Calu3 (cell line): ENCODE results near the gene TMEM9. TPM values are rescaled to one million over a fixed set of nuclear protein-coding genes. Genes with fewer than 3 reads are reported as not detected.

ENCODE experiments used
- BruUV-seq: library from RNA; stranded (reverse); fragments of 400-500 nt; replicated peaks from 2 replicates; lab custom pipeline; 2021; lab: Mats Ljungman, UMichigan
- CTCF ChIA-PET: fragments of 300-600 bp; sonication (Branson Sonifier 250); formaldehyde crosslinking; loops from one replicate; lab custom pipeline; 2022; ENCODE audit warnings: antibody characterized with exemption; lab: Charles Lee
- DNase-seq: peaks from one replicate; pipeline ENCODE4 v3.0.0; 2022
- H3K27ac Mint-ChIP-seq: one replicate; pipeline ENCODE4 v1.8.0; 2022; ENCODE audit warnings: mixed read lengths; ENCODE audit not compliant: unreplicated experiment
- H3K27me3 Mint-ChIP-seq: one replicate; pipeline ENCODE4 v1.8.0; 2022; ENCODE audit warnings: mixed read lengths; ENCODE audit not compliant: unreplicated experiment
- H3K36me3 Mint-ChIP-seq: one replicate; pipeline ENCODE4 v1.8.0; 2022; ENCODE audit warnings: mild to moderate bottlenecking, moderate library complexity, mixed read lengths; ENCODE audit not compliant: insufficient read depth, unreplicated experiment
- H3K4me1 Mint-ChIP-seq: one replicate; pipeline ENCODE4 v1.8.0; 2022; ENCODE audit warnings: mild to moderate bottlenecking, low read depth, mixed read lengths; ENCODE audit not compliant: unreplicated experiment
- H3K4me3 Mint-ChIP-seq: one replicate; pipeline ENCODE4 v1.8.0; 2022; ENCODE audit warnings: mild to moderate bottlenecking, low read depth, moderate library complexity, mixed read lengths; ENCODE audit not compliant: unreplicated experiment
- H3K9me3 Mint-ChIP-seq: one replicate; pipeline ENCODE4 v1.8.0; 2022; ENCODE audit warnings: low read depth, mixed read lengths; ENCODE audit not compliant: unreplicated experiment
- CTCF ChIP-seq: fragments of 200-600 bp; IDR thresholded peaks from one replicate; pipeline ENCODE4 v1.8.0; 2022; ENCODE audit warnings: antibody characterized with exemption; ENCODE audit not compliant: unreplicated experiment
- intact Hi-C: fragments of 100-400 bp; cut with micrococcal nuclease; formaldehyde crosslinking; loops from one replicate; pipeline ENCODE4 v1.10.0; 2022; ENCODE audit not compliant: unreplicated experiment
- total RNA-seq: library from RNA; stranded (reverse); gene quantifications from 2 replicates; pipeline ENCODE4 v1.2.3, GENCODE V29; 2022

The TMEM9 gene
- total RNA-seq, 1 experiment from 2014 or later: 99.5 TPM

- H3K4me1 Mint-ChIP-seq: no peaks in the 10 kb centered on the region
- H3K36me3 Mint-ChIP-seq: peaks cover 28% of the 10 kb centered on the region
- no peak overlapping the region for H3K27ac Mint-ChIP-seq
- no peak for TF ChIP-seq CTCF
- H3K27me3 Mint-ChIP-seq: no peaks in the 10 kb centered on the region
- no TSS peak for BruUV-seq
- intact Hi-C loops: no loop called here
- no peaks in the 10 kb centered on the region for H3K9me3 Mint-ChIP-seq
- CTCF ChIA-PET: interaction anchor here (0.6 to 1.2 kb wide), 4 partner anchors 17 to 52 kb away, joined by 3 to 4 read pairs (median 3); partner anchors contain the start of gene TMEM9
- DNase-seq: no peak
- H3K4me3 Mint-ChIP-seq: no peak overlapping the region
Observed at GRCh38 chr1:201137024-201137392, 17.3 kb downstream of the TMEM9 start.

DNA sequence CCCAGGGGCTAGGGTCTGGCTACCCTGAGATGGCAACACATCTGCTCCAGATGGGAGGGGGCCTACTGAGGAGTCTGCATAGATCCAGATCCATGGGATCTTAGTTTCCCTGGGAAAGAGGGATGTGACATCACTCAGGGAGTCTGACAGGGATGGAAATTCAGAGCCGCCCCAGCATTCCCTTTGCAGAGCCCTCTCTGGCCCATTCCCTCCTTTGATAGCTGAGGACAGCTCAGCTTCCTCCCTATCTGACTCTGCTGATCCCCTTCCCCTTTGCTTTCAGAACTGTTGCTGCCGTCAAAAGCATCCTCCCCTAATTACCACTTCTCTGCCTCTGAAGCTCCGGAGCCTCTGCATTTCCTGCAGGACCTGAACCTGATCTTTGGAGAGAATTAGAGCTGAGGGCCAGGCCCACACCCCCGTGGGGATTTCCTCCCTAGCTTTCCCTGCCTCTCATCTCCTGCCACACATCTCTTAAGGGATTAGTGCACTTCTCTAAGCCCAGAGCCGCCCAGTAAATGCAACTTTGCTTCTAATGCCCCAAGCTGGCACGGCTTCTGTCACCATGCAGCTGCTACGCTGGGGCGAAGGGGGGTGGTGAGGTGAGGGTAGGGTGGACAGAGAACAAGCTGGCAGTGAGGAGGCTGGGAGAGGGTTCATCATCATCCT is 17.8 kb downstream of the TMEM9 start:
- DNase-seq: no peak
- intact Hi-C loops: no loop called here
- TF ChIP-seq CTCF: no peak
- H3K36me3 Mint-ChIP-seq: peaks cover 30% of the 10 kb centered on the region
- H3K9me3 Mint-ChIP-seq: no peaks in the 10 kb centered on the region
- BruUV-seq: no TSS peak
- no peak overlapping the region for H3K4me3 Mint-ChIP-seq
- no peaks in the 10 kb centered on the region for H3K4me1 Mint-ChIP-seq
- no peak overlapping the region for H3K27ac Mint-ChIP-seq
- no peaks in the 10 kb centered on the region for H3K27me3 Mint-ChIP-seq
- CTCF ChIA-PET: interaction anchor here (0.6 to 1.2 kb wide), 4 partner anchors 18 to 51 kb away, joined by 3 to 4 read pairs (median 3); partner anchors contain the start of gene TMEM9

GRCh38 chr1:201134405-201134804 is 19.9 kb downstream of the TMEM9 start:
- H3K27ac Mint-ChIP-seq: no peak overlapping the region
- no peaks in the 10 kb centered on the region for H3K9me3 Mint-ChIP-seq
- peaks cover 19% of the 10 kb centered on the region for H3K36me3 Mint-ChIP-seq
- DNase-seq: no peak
- TF ChIP-seq CTCF: no peak
- no peaks in the 10 kb centered on the region for H3K4me1 Mint-ChIP-seq
- H3K4me3 Mint-ChIP-seq: no peak overlapping the region
- CTCF ChIA-PET: no interaction called here
- intact Hi-C loops: no loop called here
- H3K27me3 Mint-ChIP-seq: no peaks in the 10 kb centered on the region
- no TSS peak for BruUV-seq

GRCh38 chr1:201131398-201131797 is 22.9 kb downstream of the TMEM9 start:
- no TSS peak for BruUV-seq
- H3K9me3 Mint-ChIP-seq: no peaks in the 10 kb centered on the region
- DNase-seq: no peak
- no peak for TF ChIP-seq CTCF
- no peak overlapping the region for H3K4me3 Mint-ChIP-seq
- H3K27me3 Mint-ChIP-seq: no peaks in the 10 kb centered on the region
- H3K27ac Mint-ChIP-seq: peak overlapping the region; percentile 16
- CTCF ChIA-PET: no interaction called here
- H3K36me3 Mint-ChIP-seq: peaks cover 14% of the 10 kb centered on the region
- H3K4me1 Mint-ChIP-seq: peaks cover 13% of the 10 kb centered on the region
- intact Hi-C loops: no loop called here
